AG04450 (cell line): ENCODE measurements around the gene TBX2. TPM values are rescaled to one million over a fixed set of nuclear protein-coding genes. Genes with fewer than 3 reads are reported as not detected.
A peak's percentile ranks its signal among the peaks of the same experiment; 100 is the strongest.
"Not testable (repeated sequence)": the region's sequence is repeated elsewhere in the genome, so short reads cannot be mapped to it uniquely, and the experiment has no call there.

Source experiments
- CTCF ChIA-PET: fragments of 300-600, 350-600 bp; formaldehyde crosslinking; extraction: SDS; loops from one replicate; lab custom pipeline; 2022; ENCODE audit warnings: antibody characterized with exemption, inconsistent platforms; lab: Charles Lee
- POLR2A ChIA-PET: fragments of 350-600 bp; formaldehyde crosslinking; extraction: SDS; loops from one replicate; lab custom pipeline; 2021; ENCODE audit warnings: antibody characterized with exemption, inconsistent platforms; lab: Yijun Ruan, JAX
- DNase-seq: peaks from one replicate; pipeline ENCODE4 v3.0.0-alpha.2; 2011; ENCODE audit warnings: low read depth, low spot score
- H3K27ac ChIP-seq: one replicate; pipeline ENCODE4 v1.5.1; 2012; ENCODE audit warnings: low read depth, low read length, control low read depth
- H3K27me3 ChIP-seq: one replicate; pipeline ENCODE4 v1.6.0; 2012; ENCODE audit warnings: low read length; ENCODE audit not compliant: control insufficient read depth, insufficient read depth
- H3K4me3 ChIP-seq: 2 replicates; pipeline ENCODE4 v1.5.1; 2011; ENCODE audit warnings: mild to moderate bottlenecking, low read depth, low read length, control low read depth
- H3K9me3 ChIP-seq: 2 replicates; pipeline ENCODE4 v1.5.1; 2012; ENCODE audit warnings: low read length; ENCODE audit not compliant: control insufficient read depth, insufficient read depth
- polyA plus RNA-seq: library from polyadenylated mRNA; depleted of rRNA; stranded (reverse); fragments of >200 nt; gene quantifications from 2 replicates; pipeline ENCODE4 v1.2.3, GENCODE V29; 2011
- TF ChIP-seq, protein P1 (sequence below): IDR thresholded peaks from 2 replicates; pipeline ENCODE4 v1.5.1; 2011; ENCODE audit warnings: low read depth, low read length, control low read depth, inconsistent platforms

Gene TBX2
- polyA plus RNA-seq, 1 experiment: 18.3 TPM

DNA sequence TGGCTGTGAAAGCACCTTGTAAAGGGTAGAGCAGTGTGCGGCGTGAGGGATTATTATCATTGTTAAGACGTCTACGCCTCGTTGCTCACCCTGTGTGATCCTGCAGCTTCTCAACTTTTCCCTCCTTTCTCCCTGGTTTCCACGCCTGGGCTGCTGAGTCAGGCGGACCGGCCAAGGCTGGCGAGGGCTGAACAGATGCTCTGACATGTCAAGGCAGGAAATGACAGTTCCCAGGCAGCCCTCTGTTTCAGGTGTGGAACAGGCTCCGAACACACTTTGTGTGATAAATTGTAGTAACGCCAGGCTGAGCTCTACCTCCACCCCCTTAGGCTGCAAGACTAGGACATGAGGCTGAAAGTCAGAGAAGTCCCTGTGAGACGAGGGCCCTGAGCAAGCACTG is 46.0 kb upstream of the TBX2 start:
- H3K27ac ChIP-seq: no peak overlapping the region
- H3K4me3 ChIP-seq: no peak overlapping the region
- H3K9me3 ChIP-seq: no peaks in the 10 kb centered on the region
- no peaks in the 10 kb centered on the region for H3K27me3 ChIP-seq
- CTCF ChIA-PET: no interaction called here
- DNase-seq: no peak
- TF ChIP-seq, protein P1, sequence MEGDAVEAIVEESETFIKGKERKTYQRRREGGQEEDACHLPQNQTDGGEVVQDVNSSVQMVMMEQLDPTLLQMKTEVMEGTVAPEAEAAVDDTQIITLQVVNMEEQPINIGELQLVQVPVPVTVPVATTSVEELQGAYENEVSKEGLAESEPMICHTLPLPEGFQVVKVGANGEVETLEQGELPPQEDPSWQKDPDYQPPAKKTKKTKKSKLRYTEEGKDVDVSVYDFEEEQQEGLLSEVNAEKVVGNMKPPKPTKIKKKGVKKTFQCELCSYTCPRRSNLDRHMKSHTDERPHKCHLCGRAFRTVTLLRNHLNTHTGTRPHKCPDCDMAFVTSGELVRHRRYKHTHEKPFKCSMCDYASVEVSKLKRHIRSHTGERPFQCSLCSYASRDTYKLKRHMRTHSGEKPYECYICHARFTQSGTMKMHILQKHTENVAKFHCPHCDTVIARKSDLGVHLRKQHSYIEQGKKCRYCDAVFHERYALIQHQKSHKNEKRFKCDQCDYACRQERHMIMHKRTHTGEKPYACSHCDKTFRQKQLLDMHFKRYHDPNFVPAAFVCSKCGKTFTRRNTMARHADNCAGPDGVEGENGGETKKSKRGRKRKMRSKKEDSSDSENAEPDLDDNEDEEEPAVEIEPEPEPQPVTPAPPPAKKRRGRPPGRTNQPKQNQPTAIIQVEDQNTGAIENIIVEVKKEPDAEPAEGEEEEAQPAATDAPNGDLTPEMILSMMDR: no peak
- POLR2A ChIA-PET: no interaction called here

GRCh38 chr17:61354895-61355874 is 44.5 kb upstream of the TBX2 start:
- Histone ChIP-seq H3K27me3 (no peaks in the 10 kb centered on the region), H3K4me3 (no peak overlapping the region), H3K27ac (no peak overlapping the region), H3K9me3 (no peaks in the 10 kb centered on the region)
- no peak for DNase-seq
- TF ChIP-seq, protein P1: 0 out of 2 replicates have a peak, but pooled peaks have one; percentile 4
- POLR2A ChIA-PET: no interaction called here
- CTCF ChIA-PET: interaction anchor here (0.7 kb wide), 1 partner anchor 384 kb away, joined by 3 read pairs; no protein-coding TSS in a partner anchor

DNA sequence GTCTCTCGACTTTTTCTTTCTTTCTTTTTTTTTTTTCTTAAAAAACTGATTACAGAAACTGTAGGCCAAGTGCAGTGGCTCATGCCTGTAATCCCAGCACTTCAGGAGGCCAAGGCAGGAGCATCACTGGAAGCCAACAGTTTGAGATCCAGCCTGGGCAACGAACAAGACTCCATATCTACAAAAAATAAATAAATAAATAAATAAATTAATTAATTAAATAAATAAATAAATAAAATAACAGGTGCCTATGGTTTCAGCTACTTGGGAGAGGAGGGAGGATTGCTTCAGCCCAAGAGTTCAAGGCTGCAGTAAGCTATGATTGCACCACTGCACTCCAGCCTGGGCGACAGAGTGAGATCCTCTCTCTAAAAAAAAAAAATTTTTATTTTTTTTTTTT is 42.6 kb upstream of the TBX2 start:
- peak overlapping the region; percentile 52 for H3K27ac ChIP-seq
- H3K27me3 ChIP-seq, H3K4me3 ChIP-seq, DNase-seq, H3K9me3 ChIP-seq, POLR2A ChIA-PET: not testable (repeated sequence)
- CTCF ChIA-PET: interaction anchor here (0.6 to 1.6 kb wide), 2 partner anchors 75 to 386 kb away, joined by 3 to 5 read pairs; no protein-coding TSS in a partner anchor

DNA sequence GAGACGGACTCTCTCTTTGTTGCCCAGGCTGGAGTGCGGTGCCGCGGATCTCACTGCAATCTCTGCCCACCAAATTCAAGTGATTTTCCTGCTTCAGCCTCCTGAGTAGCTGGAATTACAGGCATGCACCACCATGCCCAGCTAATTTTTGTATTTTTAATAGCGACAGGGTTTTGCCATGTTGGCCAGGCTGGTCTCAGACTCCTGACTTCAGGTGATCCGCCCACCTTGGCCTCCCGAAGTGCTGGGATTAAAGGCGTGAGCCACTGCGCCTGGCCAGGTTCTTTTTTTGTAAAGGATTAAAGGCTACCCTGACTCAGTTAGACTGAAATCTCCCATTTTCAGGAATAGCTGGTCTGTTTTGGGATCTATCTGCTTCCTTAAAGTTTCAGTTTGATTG is 40.1 kb upstream of the TBX2 start:
- POLR2A ChIA-PET, H3K9me3 ChIP-seq, H3K27me3 ChIP-seq, H3K4me3 ChIP-seq, H3K27ac ChIP-seq, DNase-seq: not testable (repeated sequence)
- CTCF ChIA-PET: interaction anchor here (0.6 to 0.7 kb wide), 2 partner anchors 17 to 388 kb away, joined by 3 read pairs; no protein-coding TSS in a partner anchor

GRCh38 chr17:61360318-61360943 is 39.2 kb upstream of the TBX2 start:
- DNase-seq: no peak
- no peaks in the 10 kb centered on the region for H3K27me3 ChIP-seq
- TF ChIP-seq, protein P1: no peak
- CTCF ChIA-PET: no interaction called here
- H3K9me3 ChIP-seq: peaks cover 7% of the 10 kb centered on the region; the same call in 1 of the 2 replicates
- no peak overlapping the region for H3K27ac ChIP-seq
- no peak overlapping the region for H3K4me3 ChIP-seq
- POLR2A ChIA-PET: interaction anchor here (0.7 kb wide), 1 partner anchor 20 kb away, joined by 4 read pairs; no protein-coding TSS in a partner anchor
